Testis (tissue), 2 donors: ENCODE measurements around the gene IL17A.

ENCODE experiments used
- POLR2A ChIP-seq: fragments of 450-650 bp; IDR thresholded peaks from one replicate; pipeline ENCODE4 v1.6.1; 2017; ENCODE audit warnings: antibody characterized with exemption, mild to moderate bottlenecking, moderate library complexity
- TF ChIP-seq, protein P1 (sequence below), 3 experiments: fragments of 450-650 bp in 2 of 3; fragments of 200-600 bp in 1 of 3; sonication (generic) in 1 of 3; IDR thresholded peaks; one replicate each; pipeline ENCODE4 v1.5.1; 2016 to 2019; ENCODE audit warnings: antibody characterized with exemption in 3 of 3, mild to moderate bottlenecking in 2 of 3, moderate library complexity in 1 of 3

DNA sequence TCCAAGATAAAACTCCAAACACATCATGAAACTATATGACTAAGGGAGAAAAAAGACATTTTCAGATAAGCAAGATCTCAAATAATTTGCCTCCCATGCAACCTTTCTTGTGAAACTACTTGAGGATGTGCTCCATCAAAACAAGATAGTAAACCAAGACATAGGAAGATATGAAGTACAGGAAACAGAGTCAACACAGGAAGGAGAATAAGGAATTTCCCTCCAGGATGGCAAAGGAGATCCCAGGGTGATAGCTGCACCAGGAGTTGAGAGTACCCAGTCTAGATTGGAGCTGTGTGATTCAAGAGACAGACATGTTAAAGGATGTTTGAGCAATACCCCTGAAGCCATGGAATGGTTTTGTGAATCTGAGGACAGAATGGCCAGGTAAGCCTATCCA is 15.3 kb downstream of the IL17A start:
- TF ChIP-seq, protein P1, sequence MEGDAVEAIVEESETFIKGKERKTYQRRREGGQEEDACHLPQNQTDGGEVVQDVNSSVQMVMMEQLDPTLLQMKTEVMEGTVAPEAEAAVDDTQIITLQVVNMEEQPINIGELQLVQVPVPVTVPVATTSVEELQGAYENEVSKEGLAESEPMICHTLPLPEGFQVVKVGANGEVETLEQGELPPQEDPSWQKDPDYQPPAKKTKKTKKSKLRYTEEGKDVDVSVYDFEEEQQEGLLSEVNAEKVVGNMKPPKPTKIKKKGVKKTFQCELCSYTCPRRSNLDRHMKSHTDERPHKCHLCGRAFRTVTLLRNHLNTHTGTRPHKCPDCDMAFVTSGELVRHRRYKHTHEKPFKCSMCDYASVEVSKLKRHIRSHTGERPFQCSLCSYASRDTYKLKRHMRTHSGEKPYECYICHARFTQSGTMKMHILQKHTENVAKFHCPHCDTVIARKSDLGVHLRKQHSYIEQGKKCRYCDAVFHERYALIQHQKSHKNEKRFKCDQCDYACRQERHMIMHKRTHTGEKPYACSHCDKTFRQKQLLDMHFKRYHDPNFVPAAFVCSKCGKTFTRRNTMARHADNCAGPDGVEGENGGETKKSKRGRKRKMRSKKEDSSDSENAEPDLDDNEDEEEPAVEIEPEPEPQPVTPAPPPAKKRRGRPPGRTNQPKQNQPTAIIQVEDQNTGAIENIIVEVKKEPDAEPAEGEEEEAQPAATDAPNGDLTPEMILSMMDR (IDR thresholded peaks at IDR 0.05) = no peak
- no peak for TF ChIP-seq POLR2A
